Prostate gland (tissue), 2 donors: ENCODE data around the gene CLIC3.
A peak's percentile ranks its signal among the peaks of the same experiment; 100 is the strongest.

Source experiments
- POLR2AphosphoS5 ChIP-seq: sonication (generic); formaldehyde crosslinking; IDR thresholded peaks from one replicate; pipeline ENCODE4 v1.6.1; 2017; ENCODE audit warnings: antibody characterized with exemption
- TF ChIP-seq, protein P1 (sequence below), 4 experiments: fragments of 200-600 bp in 2 of 4; fragments of 450-650 bp in 2 of 4; sonication (generic) in 2 of 4; IDR thresholded peaks; 1 replicate in 3 of 4; 2 replicates in 1 of 4; pipeline ENCODE4 v1.5.1; 2016 to 2019; ENCODE audit warnings: antibody characterized with exemption in 4 of 4, mild to moderate bottlenecking in 2 of 4, moderate library complexity in 2 of 4

DNA sequence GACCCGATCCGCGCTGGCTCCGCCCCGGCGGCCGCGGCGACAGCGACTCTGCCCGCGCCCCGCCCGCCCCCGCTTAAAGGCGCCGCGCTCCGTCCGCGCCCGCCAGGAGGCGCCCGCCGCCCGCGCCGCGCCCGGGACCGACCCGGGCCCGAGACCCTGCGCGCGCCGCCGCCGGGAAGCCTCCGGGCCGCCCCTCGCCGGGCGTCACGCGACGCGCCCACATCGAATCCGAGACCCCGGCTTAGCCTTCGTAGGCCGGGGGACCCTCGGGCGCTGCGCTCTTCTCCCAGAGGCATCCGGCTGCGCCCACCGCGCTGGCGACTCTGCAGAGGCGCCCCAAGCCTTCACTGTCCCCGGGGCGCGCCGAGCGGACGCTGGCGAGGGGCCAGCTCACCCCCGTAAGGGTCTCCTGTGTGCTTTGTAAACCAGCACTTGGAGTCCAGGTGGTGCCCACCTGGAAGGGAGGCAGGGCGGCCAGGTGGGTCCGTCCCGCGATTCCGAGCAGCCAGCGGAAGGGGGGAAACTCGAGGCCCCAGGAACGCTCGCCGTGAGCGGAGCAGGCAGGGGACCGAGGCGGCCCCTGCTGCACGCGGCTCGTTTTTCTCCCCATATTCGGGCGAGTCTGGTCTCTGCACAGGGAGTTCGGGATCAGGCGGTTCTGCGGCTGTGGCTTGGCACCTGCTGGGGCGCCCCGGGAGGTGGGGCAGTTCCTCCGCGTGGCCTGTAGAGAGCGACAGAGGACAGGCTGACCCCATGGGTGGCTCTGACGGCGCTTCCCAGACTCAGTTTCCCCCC lies 32.1 kb upstream of the CLIC3 start:
- TF ChIP-seq, protein P1, sequence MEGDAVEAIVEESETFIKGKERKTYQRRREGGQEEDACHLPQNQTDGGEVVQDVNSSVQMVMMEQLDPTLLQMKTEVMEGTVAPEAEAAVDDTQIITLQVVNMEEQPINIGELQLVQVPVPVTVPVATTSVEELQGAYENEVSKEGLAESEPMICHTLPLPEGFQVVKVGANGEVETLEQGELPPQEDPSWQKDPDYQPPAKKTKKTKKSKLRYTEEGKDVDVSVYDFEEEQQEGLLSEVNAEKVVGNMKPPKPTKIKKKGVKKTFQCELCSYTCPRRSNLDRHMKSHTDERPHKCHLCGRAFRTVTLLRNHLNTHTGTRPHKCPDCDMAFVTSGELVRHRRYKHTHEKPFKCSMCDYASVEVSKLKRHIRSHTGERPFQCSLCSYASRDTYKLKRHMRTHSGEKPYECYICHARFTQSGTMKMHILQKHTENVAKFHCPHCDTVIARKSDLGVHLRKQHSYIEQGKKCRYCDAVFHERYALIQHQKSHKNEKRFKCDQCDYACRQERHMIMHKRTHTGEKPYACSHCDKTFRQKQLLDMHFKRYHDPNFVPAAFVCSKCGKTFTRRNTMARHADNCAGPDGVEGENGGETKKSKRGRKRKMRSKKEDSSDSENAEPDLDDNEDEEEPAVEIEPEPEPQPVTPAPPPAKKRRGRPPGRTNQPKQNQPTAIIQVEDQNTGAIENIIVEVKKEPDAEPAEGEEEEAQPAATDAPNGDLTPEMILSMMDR (IDR thresholded peaks at IDR 0.05): peak in 3 of 4 experiments; percentile 8 to 65 (median 48)
- peak; percentile 9 for TF ChIP-seq POLR2AphosphoS5
